VCaP (cell line): ENCODE measurements around the gene GGACT.
A peak's percentile ranks its signal among the peaks of the same experiment; 100 is the strongest.

Experiments
- H3K27ac ChIP-seq: fragments of 450-650 bp; 2 replicates; pipeline ENCODE4 v1.5.1; 2017
- TF ChIP-seq, protein P1 (sequence below): fragments of 450-650 bp; conservative IDR thresholded peaks from 2 replicates; pipeline ENCODE4 v1.5.1; 2017; ENCODE audit warnings: mild to moderate bottlenecking, moderate library complexity

GGACT gene

GRCh38 chr13:100534147-100534843 lies 54.3 kb downstream of the GGACT start:
- TF ChIP-seq, protein P1, sequence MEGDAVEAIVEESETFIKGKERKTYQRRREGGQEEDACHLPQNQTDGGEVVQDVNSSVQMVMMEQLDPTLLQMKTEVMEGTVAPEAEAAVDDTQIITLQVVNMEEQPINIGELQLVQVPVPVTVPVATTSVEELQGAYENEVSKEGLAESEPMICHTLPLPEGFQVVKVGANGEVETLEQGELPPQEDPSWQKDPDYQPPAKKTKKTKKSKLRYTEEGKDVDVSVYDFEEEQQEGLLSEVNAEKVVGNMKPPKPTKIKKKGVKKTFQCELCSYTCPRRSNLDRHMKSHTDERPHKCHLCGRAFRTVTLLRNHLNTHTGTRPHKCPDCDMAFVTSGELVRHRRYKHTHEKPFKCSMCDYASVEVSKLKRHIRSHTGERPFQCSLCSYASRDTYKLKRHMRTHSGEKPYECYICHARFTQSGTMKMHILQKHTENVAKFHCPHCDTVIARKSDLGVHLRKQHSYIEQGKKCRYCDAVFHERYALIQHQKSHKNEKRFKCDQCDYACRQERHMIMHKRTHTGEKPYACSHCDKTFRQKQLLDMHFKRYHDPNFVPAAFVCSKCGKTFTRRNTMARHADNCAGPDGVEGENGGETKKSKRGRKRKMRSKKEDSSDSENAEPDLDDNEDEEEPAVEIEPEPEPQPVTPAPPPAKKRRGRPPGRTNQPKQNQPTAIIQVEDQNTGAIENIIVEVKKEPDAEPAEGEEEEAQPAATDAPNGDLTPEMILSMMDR: no peak

GRCh38 chr13:100533588-100534041 lies 55.0 kb downstream of the GGACT start:
- TF ChIP-seq, protein P1: 0 out of 2 replicates have a peak, but pooled peaks have one; percentile 9

More at GRCh38 chr13:100534147-100534843, 54.3 kb downstream of the GGACT start:
- H3K27ac ChIP-seq: peak overlapping the region; percentile 34; the same call in 1 of the 2 replicates

GRCh38 chr13:100532836-100533435 lies 55.7 kb downstream of the GGACT start:
- TF ChIP-seq, protein P1: no peak
- peak overlapping the region; percentile 34; the same call in 1 of the 2 replicates for H3K27ac ChIP-seq

More at GRCh38 chr13:100533588-100534041, 55.0 kb downstream of the GGACT start:
- H3K27ac ChIP-seq: peak overlapping the region; percentile 34; the same call in 1 of the 2 replicates

DNA sequence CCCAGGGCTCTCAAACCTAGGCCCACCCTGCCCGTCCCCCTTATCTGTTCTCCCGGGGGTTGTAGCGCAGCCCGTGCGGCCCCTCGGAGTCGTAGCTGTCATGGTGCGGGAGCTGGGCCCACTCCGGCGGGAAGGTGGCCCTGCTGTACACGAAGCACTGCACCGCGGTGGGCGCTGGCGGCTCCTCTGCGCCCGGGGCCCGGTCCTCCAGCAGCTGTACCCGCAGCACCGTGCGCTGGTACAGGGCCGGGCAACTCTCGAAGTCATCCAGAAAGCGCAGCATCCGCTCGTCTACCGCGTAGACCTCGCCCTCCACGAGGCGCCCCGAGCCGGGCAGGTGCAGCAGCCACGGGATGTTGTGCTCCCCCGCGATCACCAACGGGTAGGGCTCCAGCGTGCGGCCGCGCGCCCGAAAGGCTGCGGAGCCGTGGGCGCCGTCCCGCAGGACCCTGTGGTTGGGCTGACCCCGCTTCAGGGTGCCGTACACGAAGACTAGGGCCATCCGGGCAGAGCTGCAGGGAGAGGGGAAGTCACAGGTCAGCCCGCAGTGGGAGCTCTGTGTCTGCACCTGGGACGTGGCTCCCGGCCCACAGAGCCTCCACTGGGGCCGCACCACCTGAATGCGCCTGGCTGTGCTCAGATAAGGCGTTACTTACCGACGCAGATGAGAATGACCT lies 56.4 kb downstream of the GGACT start:
- no peak overlapping the region for H3K27ac ChIP-seq

GRCh38 chr13:100530671-100531213 lies 57.8 kb downstream of the GGACT start:
- TF ChIP-seq, protein P1: no peak
- H3K27ac ChIP-seq: no peak overlapping the region

More for the DNA sequence above, 56.4 kb downstream of the GGACT start:
- TF ChIP-seq, protein P1: no peak

DNA sequence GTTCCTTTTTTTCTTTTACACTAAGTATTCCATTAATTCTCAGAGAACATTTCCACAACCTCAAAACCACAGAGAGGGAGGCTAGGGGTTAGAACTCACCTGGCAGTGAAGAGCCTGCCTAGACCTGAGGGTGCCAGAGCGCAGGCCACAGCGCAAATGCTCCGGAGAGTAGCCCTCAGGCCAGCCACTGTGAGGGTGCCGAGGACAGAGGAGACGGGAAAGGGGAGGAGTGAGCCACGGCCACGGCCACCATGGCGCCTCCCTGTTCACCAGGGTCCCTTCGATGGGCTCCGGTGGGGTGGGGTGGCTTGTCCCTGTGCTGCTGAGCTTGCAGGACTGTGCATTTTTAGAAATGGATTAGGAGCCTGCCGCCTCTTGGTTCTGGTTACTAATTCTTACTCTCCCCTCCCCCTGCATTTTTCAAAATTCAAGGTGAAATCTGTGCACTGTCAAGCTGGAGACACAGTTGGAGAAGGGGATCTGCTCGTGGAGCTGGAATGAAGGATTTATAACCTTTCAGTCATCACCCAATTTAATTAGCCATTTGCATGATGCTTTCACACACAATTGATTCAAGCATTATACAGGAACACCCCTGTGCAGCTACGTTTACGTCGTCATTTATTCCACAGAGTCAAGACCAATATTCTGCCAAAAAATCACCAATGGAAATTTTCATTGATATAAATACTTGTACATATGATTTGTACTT lies 58.8 kb downstream of the GGACT start:
- H3K27ac ChIP-seq: no peak overlapping the region
- TF ChIP-seq, protein P1: no peak
